ENCODE data around the gene RUNX3.

The RUNX3 gene

GRCh38 chr1:24945354-24946326, 15.6 kb upstream of the RUNX3 start:
- no peak for DNase-seq

DNA sequence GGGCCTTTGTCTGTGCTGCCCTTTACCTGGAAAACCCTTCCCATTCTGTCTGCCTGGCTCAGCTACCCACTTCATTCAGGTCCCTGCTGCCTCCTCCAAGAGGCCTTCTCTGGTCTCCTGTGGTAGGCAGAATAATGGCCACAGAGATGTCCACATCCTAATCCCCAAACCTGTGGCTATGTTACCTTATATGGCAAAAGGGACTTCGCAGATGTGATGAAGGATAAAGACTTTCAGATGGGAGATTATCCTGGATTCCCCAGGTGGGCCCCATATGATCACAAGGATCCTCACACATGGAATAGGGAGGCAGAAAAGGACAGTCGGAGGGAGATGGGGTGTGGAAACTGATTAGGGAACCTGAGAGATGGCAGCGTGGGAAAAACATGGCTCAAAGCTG, 14.2 kb upstream of the RUNX3 start:
- no peak for DNase-seq

- DNase-seq, result no peak
Observed at GRCh38 chr1:24942789-24943188, 12.7 kb upstream of the RUNX3 start.

- no peak for DNase-seq
Observed at GRCh38 chr1:24941564-24941963, 11.5 kb upstream of the RUNX3 start.

GRCh38 chr1:24940231-24940630, 10.2 kb upstream of the RUNX3 start:
- DNase-seq, result no peak

DNA sequence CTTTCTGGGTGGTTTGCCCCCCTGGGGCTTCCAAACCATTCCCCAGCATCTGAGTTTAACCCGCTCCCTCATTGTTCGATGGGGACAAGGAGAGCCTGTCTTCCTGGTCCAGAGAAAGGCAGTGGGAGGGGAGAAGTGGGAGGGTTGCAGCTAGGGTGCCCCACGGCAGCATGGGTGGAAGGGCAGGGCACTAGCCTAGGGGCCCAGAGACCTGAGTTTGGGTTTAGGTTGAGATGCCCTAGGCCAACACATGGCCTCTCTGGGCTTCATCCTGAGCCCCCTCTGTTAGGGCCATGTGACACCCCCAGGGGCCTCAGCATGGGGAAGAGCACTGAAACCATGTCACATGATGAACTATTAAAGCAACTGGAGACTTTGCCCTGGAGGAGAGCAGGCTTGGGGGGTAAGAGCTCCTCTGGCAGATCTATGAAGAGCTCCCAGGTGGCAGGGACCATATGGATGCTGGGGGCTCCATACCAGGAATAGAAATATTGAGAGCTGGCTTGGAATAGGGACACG, 9.7 kb upstream of the RUNX3 start:
- DNase-seq, result no peak

DNA sequence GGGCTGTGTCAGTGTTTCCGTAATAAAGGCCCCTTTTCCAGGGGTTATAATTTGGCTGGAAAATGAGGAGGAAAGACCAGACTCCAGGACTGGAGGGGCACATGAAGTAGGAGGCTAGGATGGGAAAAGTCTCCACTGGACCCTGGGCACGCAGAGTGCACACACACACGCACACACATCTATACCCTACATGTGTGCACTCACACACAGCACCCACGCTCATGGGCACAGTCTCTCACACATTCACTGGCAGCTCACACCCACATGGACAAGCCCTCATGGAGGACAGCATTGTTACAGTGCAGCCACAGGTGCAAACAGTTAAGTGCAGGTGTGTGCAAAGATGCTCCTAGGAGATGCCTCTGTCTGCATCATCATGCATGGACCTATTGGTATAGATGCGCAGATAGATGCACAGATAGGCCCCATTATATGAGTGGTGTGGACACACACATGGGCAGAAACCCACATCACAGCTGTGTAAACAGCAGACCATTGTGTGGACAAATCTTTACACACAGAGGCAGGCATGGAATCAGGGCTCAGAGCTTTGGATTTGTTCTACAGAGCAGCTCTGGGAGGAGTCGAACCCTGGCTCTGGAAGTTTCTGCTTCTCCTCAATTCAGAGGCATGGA, 9.1 kb upstream of the RUNX3 start:
- peak; percentile 6 for DNase-seq

DNA sequence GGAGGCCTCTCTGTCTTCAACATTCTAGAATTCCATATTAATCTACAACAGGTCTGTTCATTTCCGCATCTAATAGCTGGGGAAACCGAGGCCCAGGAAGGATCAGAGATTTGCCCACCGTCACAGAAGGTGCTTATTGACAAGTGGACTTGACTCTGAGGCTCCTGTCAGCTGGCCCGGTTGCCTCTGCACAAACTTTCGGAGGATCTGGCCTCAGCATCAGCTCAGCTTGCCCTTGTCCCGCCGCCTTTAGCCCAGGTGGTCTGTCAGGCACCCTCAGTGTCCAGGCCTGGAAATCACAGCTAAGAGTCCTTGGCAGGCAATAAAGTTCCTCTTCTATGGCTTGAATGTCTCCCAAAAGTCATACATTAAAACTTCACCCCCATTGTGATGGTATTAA, 8.2 kb upstream of the RUNX3 start:
- no peak for DNase-seq

- no peak for DNase-seq
Observed at GRCh38 chr1:24936684-24937083, 6.6 kb upstream of the RUNX3 start.

DNA sequence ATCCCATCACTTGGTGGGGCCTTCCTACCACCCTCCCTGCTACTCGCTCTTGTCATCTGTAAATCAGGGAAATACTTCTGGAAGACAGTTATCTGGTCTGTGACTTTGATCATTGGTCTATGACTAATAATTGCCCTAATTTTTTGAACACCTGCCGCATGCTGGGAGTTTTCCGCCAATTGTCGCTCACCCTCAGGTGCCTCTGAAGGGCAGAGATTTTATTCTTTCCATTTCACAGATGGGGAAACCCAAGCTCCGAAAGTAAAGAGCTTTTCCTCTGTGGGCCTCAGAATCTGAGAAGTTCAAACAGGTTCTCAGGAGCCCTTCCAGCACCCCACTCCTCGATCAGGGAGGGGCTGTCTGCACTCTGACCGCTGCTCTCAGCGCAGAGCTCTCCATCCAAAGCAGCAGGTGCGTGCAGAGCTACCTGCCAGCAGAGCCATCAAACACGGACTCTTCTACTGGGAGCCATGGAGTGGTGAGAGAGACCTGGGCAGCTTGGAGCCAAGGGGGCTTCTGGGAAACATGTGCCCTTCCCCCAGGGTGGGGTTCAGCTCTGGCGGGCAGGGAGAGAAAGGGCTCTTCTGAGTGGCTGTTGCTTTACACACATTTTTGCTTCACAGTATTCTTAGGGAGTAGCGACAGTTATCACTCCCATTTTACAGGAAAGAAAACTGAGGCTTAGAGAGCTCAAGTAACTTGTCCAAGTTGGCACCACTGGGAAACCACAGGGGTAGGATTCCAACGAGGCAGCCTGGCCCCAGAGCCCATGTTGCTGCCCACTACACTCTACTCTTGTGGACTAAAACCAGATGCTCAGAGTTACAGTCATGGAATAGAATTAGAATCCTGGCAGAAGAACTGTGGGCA, 5.8 kb upstream of the RUNX3 start:
- no peak for DNase-seq

GRCh38 chr1:24935196-24935526, 5.1 kb upstream of the RUNX3 start:
- DNase-seq, result no peak

- no peak for DNase-seq
Observed at GRCh38 chr1:24934310-24935195, 4.5 kb upstream of the RUNX3 start.

DNA sequence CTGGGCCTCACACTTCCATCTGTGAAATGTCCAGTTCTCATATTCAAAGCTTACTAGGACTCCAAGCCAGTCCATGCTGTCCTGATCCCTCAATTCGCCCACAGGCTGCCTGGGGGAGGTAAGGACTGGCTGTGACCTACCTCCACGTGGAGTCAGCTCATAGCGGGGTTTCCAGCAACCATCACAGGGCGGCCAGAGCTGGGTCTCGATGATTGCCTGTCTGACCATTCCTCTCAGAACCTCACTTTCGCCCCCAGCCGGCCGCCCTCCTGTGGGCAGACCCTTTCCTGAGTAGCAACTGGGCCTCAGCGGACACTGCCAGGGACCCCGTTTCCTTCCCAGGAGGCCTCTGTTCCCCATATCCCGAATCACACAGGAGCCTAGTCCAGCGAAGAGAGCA, 3.4 kb upstream of the RUNX3 start:
- no peak for DNase-seq

GRCh38 chr1:24932725-24933294, 2.7 kb upstream of the RUNX3 start:
- no peak for DNase-seq

- DNase-seq, result peak; percentile 2
Observed at GRCh38 chr1:24932284-24932683, 2.2 kb upstream of the RUNX3 start.

DNA sequence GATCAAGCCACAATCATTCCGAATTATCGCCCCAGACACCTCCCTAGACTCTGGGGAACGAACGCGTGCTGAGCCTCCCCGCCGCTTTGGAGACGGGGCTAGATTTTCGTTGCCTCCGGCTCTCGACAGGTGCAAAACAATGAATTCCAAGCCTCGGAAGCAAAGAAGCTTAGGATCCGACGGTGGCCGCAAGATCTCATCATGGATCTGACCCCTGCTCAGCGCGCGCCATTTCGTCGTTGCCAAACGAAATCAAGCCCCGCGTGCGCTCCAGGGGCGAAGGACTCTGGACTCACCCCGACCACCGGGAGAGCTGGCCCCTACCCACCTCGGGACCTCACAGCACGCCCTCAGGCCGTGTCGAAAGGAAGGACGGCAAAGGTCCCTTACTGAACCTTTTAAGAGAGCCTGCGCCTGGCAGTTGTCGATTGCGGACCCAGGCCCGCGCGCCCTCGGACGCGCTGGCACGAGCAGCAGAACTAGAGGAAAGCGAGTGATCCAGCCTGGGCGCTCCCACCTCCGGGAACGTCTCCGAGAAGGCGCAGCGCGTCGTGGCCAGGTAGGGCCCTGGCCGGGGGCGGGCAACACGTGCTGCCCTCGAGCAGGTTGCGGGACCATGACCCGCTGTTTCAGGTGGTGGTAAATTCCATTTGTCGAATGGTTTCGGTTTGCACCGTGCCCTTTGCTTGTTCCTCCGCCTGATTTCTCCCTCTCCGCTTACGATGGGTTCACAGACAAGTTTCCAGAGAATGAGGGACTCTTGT, 1.6 kb upstream of the RUNX3 start:
- DNase-seq, result no peak

GRCh38 chr1:24931146-24931467, 1.0 kb upstream of the RUNX3 start:
- DNase-seq, result no peak

GRCh38 chr1:24929398-24930259, 447 bp downstream of the RUNX3 start:
- peak; percentile 4 for DNase-seq

DNA sequence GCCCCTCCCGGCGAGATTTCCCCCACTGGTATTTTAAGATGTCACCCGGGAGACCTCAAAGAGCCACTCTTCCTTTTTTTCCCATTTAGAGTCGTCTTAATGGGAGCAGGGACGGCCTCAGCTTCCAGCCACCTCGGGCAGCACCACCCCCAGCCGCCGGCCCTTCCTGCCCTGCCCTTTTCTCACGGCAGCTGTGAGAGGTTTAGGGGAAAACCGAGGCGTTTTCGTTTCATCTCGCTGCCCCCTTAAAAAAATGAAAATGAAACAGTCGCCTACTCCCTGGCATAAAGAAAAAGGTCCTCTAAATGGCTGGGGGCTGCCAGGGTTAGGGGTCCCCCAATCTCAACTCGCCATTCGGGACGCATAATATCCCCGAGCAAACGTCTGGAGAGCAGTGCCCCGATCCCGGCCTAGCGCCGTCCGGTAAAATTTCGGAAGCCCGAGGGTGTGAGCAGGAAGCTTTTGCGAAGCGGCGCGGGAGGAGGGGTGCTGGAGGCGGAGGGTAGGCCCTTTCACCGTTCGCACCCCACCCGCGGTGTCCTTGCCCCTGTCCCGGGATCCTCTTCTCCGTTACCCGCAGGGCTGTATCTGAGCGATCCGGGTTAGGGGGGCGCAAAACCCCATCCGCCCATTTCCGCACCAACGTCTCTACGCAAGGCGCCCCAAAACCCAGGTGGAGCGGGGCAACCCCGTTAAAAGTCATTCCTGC, 1.2 kb downstream of the RUNX3 start:
- no peak for DNase-seq

Measured in NCI-H774 (cell line).